ENCODE data around the gene MRPL46.

Gene MRPL46

GRCh38 chr15:88448991-88449461 lies 18.2 kb downstream of the MRPL46 start:
- TF ChIP-seq TAF1 (IDR thresholded peaks at IDR 0.05; ENCODE audit: borderline replicate concordance, insufficient read depth, low read length), result no peak
- no peak for TF ChIP-seq FOXP2 (optimal IDR thresholded peaks at IDR 0.05; ENCODE audit: borderline replicate concordance, extremely low read depth, extremely low read length, insufficient read depth)
- TF ChIP-seq SIN3A (IDR thresholded peaks at IDR 0.05; ENCODE audit: borderline replicate concordance, insufficient read depth, low read length), result no peak
- no peak for TF ChIP-seq POLR2AphosphoS5 (IDR thresholded peaks at IDR 0.05; ENCODE audit: low read depth, low read length)
- TF ChIP-seq REST (IDR thresholded peaks at IDR 0.05; ENCODE audit: insufficient read depth in 1 of 2, low read depth in 2 of 2, low read length in 2 of 2), result no peak

DNA sequence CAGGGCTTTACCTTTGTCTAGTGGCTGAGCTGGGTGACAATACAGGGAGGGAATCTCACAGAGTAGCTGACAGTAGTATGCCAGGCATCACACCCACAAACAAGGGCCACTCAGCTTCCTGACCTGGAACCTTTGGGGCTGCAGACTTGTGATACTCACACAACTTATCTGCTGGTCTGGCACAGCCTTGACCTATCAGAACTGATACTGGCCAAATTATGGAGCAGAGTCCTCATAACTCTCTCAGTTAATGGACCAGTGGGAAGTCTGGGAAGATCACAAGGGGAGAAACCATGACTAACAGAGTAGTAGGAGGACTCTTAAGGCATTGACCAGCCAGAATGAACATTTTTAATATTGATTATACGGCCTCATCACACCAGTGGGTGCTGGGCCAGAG lies 19.4 kb downstream of the MRPL46 start:
- TF ChIP-seq FOXP2 (optimal IDR thresholded peaks at IDR 0.05; ENCODE audit: borderline replicate concordance, extremely low read depth, extremely low read length, insufficient read depth) (no peak), SIN3A (IDR thresholded peaks at IDR 0.05; ENCODE audit: borderline replicate concordance, insufficient read depth, low read length) (no peak), TAF1 (IDR thresholded peaks at IDR 0.05; ENCODE audit: borderline replicate concordance, insufficient read depth, low read length) (no peak), POLR2AphosphoS5 (IDR thresholded peaks at IDR 0.05; ENCODE audit: low read depth, low read length) (no peak), REST (IDR thresholded peaks at IDR 0.05; ENCODE audit: insufficient read depth in 1 of 2, low read depth in 2 of 2, low read length in 2 of 2) (no peak)

GRCh38 chr15:88447206-88447605 lies 20.0 kb downstream of the MRPL46 start:
- TF ChIP-seq FOXP2 (optimal IDR thresholded peaks at IDR 0.05; ENCODE audit: borderline replicate concordance, extremely low read depth, extremely low read length, insufficient read depth) (no peak), POLR2AphosphoS5 (IDR thresholded peaks at IDR 0.05; ENCODE audit: low read depth, low read length) (no peak), REST (IDR thresholded peaks at IDR 0.05; ENCODE audit: insufficient read depth in 1 of 2, low read depth in 2 of 2, low read length in 2 of 2) (no peak)

GRCh38 chr15:88441076-88441730 lies 26.0 kb downstream of the MRPL46 start:
- no peak for TF ChIP-seq REST (IDR thresholded peaks at IDR 0.05; ENCODE audit: insufficient read depth in 1 of 2, low read depth in 2 of 2, low read length in 2 of 2)
- TF ChIP-seq TAF1 (IDR thresholded peaks at IDR 0.05; ENCODE audit: borderline replicate concordance, insufficient read depth, low read length), result no peak
- no peak for TF ChIP-seq POLR2AphosphoS5 (IDR thresholded peaks at IDR 0.05; ENCODE audit: low read depth, low read length)
- no peak for TF ChIP-seq FOXP2 (optimal IDR thresholded peaks at IDR 0.05; ENCODE audit: borderline replicate concordance, extremely low read depth, extremely low read length, insufficient read depth)
- no peak for TF ChIP-seq SIN3A (IDR thresholded peaks at IDR 0.05; ENCODE audit: borderline replicate concordance, insufficient read depth, low read length)

Measured in PFSK-1 (cell line).